Activated CD8-positive, alpha-beta memory T cell treated with anti-CD3 and anti-CD28 coated beads, Interleukin-2, amount 10 ng/mL, durations not matched to agents 7 days and 5 days (primary cell): ENCODE results near the gene ADARB2. TPM values are rescaled to one million over a fixed set of nuclear protein-coding genes. Genes with fewer than 3 reads are reported as not detected.

ENCODE experiments used
- ATAC-seq: fragments of 150-1000 bp; cut with Tn5 transposase; one replicate; pipeline ENCODE4 v1.10.0; 2021; ENCODE audit warnings: moderate library complexity
- CTCF ChIA-PET: fragments of 350-600 bp; sonication (Branson Sonifier 250); formaldehyde crosslinking; loops from one replicate; lab custom pipeline; 2021; ENCODE audit warnings: antibody characterized with exemption; lab: Charles Lee
- DNase-seq: peaks from one replicate; pipeline ENCODE4 v3.0.0-alpha.2; 2020
- H3K27ac Mint-ChIP-seq: one replicate; pipeline ENCODE4 v1.8.0; 2021; ENCODE audit warnings: mild to moderate bottlenecking, mixed read lengths
- H3K27me3 Mint-ChIP-seq: one replicate; pipeline ENCODE4 v1.8.0; 2021; ENCODE audit warnings: mixed read lengths
- H3K36me3 Mint-ChIP-seq: one replicate; pipeline ENCODE4 v1.8.0; 2021; ENCODE audit warnings: mild to moderate bottlenecking, mixed read lengths
- H3K4me1 Mint-ChIP-seq: one replicate; pipeline ENCODE4 v1.8.0; 2021; ENCODE audit warnings: mixed read lengths
- H3K4me3 Mint-ChIP-seq: one replicate; pipeline ENCODE4 v1.8.0; 2021; ENCODE audit warnings: mild to moderate bottlenecking, moderate library complexity, mixed read lengths
- H3K9me3 Mint-ChIP-seq: one replicate; pipeline ENCODE4 v1.8.0; 2022; ENCODE audit warnings: low read depth, mixed read lengths
- total RNA-seq, 2 experiments: library from RNA; stranded (reverse); gene quantifications; one replicate each; pipeline ENCODE4 v1.2.3, GENCODE V29; 2021

Gene ADARB2
- total RNA-seq, 2 experiments from 2014 or later, result not detected

GRCh38 chr10:1492641-1493040, 244.7 kb downstream of the ADARB2 start:
- no peak overlapping the region for H3K4me3 Mint-ChIP-seq
- DNase-seq (no peak), ATAC-seq (no peak)
- H3K27me3 Mint-ChIP-seq, result no peaks in the 10 kb centered on the region
- CTCF ChIA-PET, result no interaction called here
- no peak overlapping the region for H3K27ac Mint-ChIP-seq
- no peaks in the 10 kb centered on the region for H3K36me3 Mint-ChIP-seq
- no peaks in the 10 kb centered on the region for H3K4me1 Mint-ChIP-seq
- no peaks in the 10 kb centered on the region for H3K9me3 Mint-ChIP-seq

- no peak overlapping the region for H3K4me3 Mint-ChIP-seq
- H3K9me3 Mint-ChIP-seq, result no peaks in the 10 kb centered on the region
- no peaks in the 10 kb centered on the region for H3K36me3 Mint-ChIP-seq
- ATAC-seq, result no peak
- CTCF ChIA-PET, result no interaction called here
- DNase-seq, result no peak
- no peaks in the 10 kb centered on the region for H3K27me3 Mint-ChIP-seq
- H3K4me1 Mint-ChIP-seq, result no peaks in the 10 kb centered on the region
- H3K27ac Mint-ChIP-seq, result no peak overlapping the region
These were observed 245.4 kb downstream of the ADARB2 start for GRCh38 chr10:1491901-1492300.

GRCh38 chr10:1489801-1490200, 247.5 kb downstream of the ADARB2 start:
- Mint-ChIP-seq H3K4me3 (no peak overlapping the region), H3K27me3 (no peaks in the 10 kb centered on the region)
- ATAC-seq, result no peak

GRCh38 chr10:1488970-1489548, 248.3 kb downstream of the ADARB2 start:
- H3K36me3 Mint-ChIP-seq, result no peaks in the 10 kb centered on the region
- H3K27ac Mint-ChIP-seq, result no peak overlapping the region
- H3K4me1 Mint-ChIP-seq, result no peaks in the 10 kb centered on the region
- ATAC-seq (no peak), DNase-seq (no peak)
- CTCF ChIA-PET, result no interaction called here
- H3K27me3 Mint-ChIP-seq, result no peaks in the 10 kb centered on the region
- no peaks in the 10 kb centered on the region for H3K9me3 Mint-ChIP-seq
- no peak overlapping the region for H3K4me3 Mint-ChIP-seq

More at GRCh38 chr10:1489801-1490200, 247.5 kb downstream of the ADARB2 start:
- no peak for DNase-seq
- H3K9me3 Mint-ChIP-seq, result no peaks in the 10 kb centered on the region
- CTCF ChIA-PET, result no interaction called here
- no peaks in the 10 kb centered on the region for H3K36me3 Mint-ChIP-seq
- H3K4me1 Mint-ChIP-seq, result no peaks in the 10 kb centered on the region
- no peak overlapping the region for H3K27ac Mint-ChIP-seq

GRCh38 chr10:1486841-1487687, 250.3 kb downstream of the ADARB2 start:
- CTCF ChIA-PET, result no interaction called here
- H3K27ac Mint-ChIP-seq, result no peak overlapping the region
- no peak overlapping the region for H3K4me3 Mint-ChIP-seq
- no peaks in the 10 kb centered on the region for H3K4me1 Mint-ChIP-seq
- H3K36me3 Mint-ChIP-seq, result no peaks in the 10 kb centered on the region
- ATAC-seq, result no peak
- H3K27me3 Mint-ChIP-seq, result no peaks in the 10 kb centered on the region
- no peak for DNase-seq
- no peaks in the 10 kb centered on the region for H3K9me3 Mint-ChIP-seq

- no peaks in the 10 kb centered on the region for H3K36me3 Mint-ChIP-seq
- no peak overlapping the region for H3K4me3 Mint-ChIP-seq
- CTCF ChIA-PET, result no interaction called here
- no peaks in the 10 kb centered on the region for H3K9me3 Mint-ChIP-seq
- no peak for ATAC-seq
- H3K27ac Mint-ChIP-seq, result no peak overlapping the region
- no peaks in the 10 kb centered on the region for H3K4me1 Mint-ChIP-seq
- no peaks in the 10 kb centered on the region for H3K27me3 Mint-ChIP-seq
- DNase-seq, result no peak
These were observed 252.0 kb downstream of the ADARB2 start for GRCh38 chr10:1485357-1485756.

- ATAC-seq (no peak), DNase-seq (no peak)
- Mint-ChIP-seq H3K4me3 (no peak overlapping the region), H3K27me3 (no peaks in the 10 kb centered on the region), H3K36me3 (no peaks in the 10 kb centered on the region), H3K9me3 (no peaks in the 10 kb centered on the region), H3K27ac (no peak overlapping the region), H3K4me1 (no peaks in the 10 kb centered on the region)
- CTCF ChIA-PET, result no interaction called here
These were observed 253.5 kb downstream of the ADARB2 start for GRCh38 chr10:1483826-1484225.

- ATAC-seq (no peak), DNase-seq (no peak)
- no peak overlapping the region for H3K27ac Mint-ChIP-seq
- H3K27me3 Mint-ChIP-seq, result no peaks in the 10 kb centered on the region
- no peaks in the 10 kb centered on the region for H3K36me3 Mint-ChIP-seq
- H3K9me3 Mint-ChIP-seq, result no peaks in the 10 kb centered on the region
- H3K4me3 Mint-ChIP-seq, result no peak overlapping the region
- H3K4me1 Mint-ChIP-seq, result no peaks in the 10 kb centered on the region
- CTCF ChIA-PET, result no interaction called here
These were observed 254.1 kb downstream of the ADARB2 start for GRCh38 chr10:1483246-1483645.

GRCh38 chr10:1477578-1477977, 259.7 kb downstream of the ADARB2 start:
- no peak for ATAC-seq

GRCh38 chr10:1476455-1476803, 260.9 kb downstream of the ADARB2 start:
- ATAC-seq, result no peak
- CTCF ChIA-PET, result no interaction called here

More at GRCh38 chr10:1477578-1477977, 259.7 kb downstream of the ADARB2 start:
- Mint-ChIP-seq H3K36me3 (no peaks in the 10 kb centered on the region), H3K9me3 (no peaks in the 10 kb centered on the region), H3K4me1 (no peaks in the 10 kb centered on the region), H3K27ac (no peak overlapping the region), H3K27me3 (peaks cover 2% of the 10 kb centered on the region), H3K4me3 (no peak overlapping the region)
- DNase-seq, result no peak
- CTCF ChIA-PET, result no interaction called here

GRCh38 chr10:1475771-1476454, 261.4 kb downstream of the ADARB2 start:
- Mint-ChIP-seq H3K4me1 (no peaks in the 10 kb centered on the region), H3K27ac (no peak overlapping the region), H3K36me3 (no peaks in the 10 kb centered on the region), H3K4me3 (no peak overlapping the region), H3K9me3 (no peaks in the 10 kb centered on the region), H3K27me3 (peaks cover 2% of the 10 kb centered on the region)
- ATAC-seq (no peak), DNase-seq (no peak)
- CTCF ChIA-PET, result no interaction called here

More at GRCh38 chr10:1476455-1476803, 260.9 kb downstream of the ADARB2 start:
- H3K27ac Mint-ChIP-seq, result no peak overlapping the region
- H3K4me3 Mint-ChIP-seq, result no peak overlapping the region
- H3K27me3 Mint-ChIP-seq, result peaks cover 2% of the 10 kb centered on the region
- no peaks in the 10 kb centered on the region for H3K9me3 Mint-ChIP-seq
- no peaks in the 10 kb centered on the region for H3K36me3 Mint-ChIP-seq
- DNase-seq, result no peak
- no peaks in the 10 kb centered on the region for H3K4me1 Mint-ChIP-seq

GRCh38 chr10:1475098-1475591, 262.2 kb downstream of the ADARB2 start:
- no peak overlapping the region for H3K4me3 Mint-ChIP-seq
- H3K27ac Mint-ChIP-seq, result no peak overlapping the region
- peaks cover 2% of the 10 kb centered on the region for H3K27me3 Mint-ChIP-seq
- CTCF ChIA-PET, result no interaction called here
- no peaks in the 10 kb centered on the region for H3K4me1 Mint-ChIP-seq
- no peaks in the 10 kb centered on the region for H3K36me3 Mint-ChIP-seq
- ATAC-seq (no peak), DNase-seq (no peak)
- H3K9me3 Mint-ChIP-seq, result no peaks in the 10 kb centered on the region

GRCh38 chr10:1474376-1475097, 262.8 kb downstream of the ADARB2 start:
- CTCF ChIA-PET, result no interaction called here
- Mint-ChIP-seq H3K27me3 (peaks cover 2% of the 10 kb centered on the region), H3K27ac (no peak overlapping the region), H3K9me3 (no peaks in the 10 kb centered on the region), H3K4me3 (no peak overlapping the region), H3K4me1 (no peaks in the 10 kb centered on the region), H3K36me3 (no peaks in the 10 kb centered on the region)
- ATAC-seq, result no peak
- no peak for DNase-seq
